GM21390 (cell line): ENCODE results near the gene LNX2.

Experiments
- ATAC-seq: cut with Tn5 transposase; IDR thresholded peaks from one replicate; pipeline ENCODE4 v1.9.1; 2021; ENCODE audit not compliant: unreplicated experiment

LNX2 gene

DNA sequence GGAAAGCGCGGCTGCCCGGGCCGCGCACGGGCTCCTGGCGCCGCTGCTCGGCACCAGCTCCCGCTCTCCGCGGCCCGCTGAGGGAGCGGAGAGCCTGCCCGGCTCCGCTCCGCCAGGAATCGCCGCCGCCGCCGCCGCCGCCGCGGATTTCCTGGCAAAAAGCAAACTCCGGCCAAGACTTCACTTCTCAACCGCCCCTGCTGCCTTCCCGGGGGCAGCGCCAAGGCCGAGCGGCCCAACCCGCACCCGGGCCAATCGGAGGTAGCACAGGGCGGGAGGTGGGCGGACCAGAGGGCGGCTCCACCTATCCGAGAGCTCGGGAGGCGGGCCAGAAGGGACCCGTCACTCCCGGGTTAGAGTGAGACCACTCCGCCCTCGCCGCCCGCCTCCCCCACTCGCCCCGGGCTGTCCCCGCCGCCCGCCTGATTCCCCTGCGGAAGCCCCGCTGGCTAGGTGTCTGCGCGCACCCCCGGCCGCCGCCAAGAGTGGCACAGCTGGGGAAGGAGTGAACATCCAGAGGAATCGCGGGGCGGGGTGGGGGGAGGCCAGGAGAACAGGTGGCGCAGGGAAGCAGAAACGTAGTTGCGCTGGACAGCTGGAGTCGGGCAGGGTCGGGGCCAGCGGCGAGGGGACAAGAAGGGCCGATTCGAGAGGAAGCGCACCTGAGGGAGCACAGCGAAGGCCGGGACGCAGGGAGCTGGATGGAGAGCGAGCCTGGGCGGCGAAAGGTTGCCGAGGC is at the start of gene LNX2:
Gene LNX2, minus strand, starts transcription at position 153 of the 739 bp plus-strand sequence. CDS start 38,826 bp downstream, outside the sequence.
- peak; percentile 83 for ATAC-seq

DNA sequence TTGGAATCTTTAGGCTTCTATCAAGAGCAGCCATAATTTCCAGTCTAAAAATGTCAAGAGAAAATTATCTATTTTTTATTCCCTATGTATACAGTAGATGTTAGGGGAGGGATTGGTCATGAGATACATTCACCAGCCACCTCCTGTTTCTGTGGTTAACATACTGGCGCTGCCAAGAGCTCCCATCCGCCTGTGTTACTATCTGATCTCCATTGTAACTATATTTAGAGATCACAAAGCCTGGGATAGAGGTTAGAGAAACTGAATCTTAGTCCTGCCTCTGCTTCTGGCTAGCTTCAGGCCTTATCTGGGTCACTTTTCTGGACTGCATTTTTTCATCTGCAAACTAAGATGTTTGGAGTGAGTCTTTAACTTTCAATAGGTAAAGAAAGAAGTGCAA is 47.6 kb upstream of the LNX2 start:
- ATAC-seq, result no peak

GRCh38 chr13:27666951-27667350 is 46.6 kb upstream of the LNX2 start:
- no peak for ATAC-seq

DNA sequence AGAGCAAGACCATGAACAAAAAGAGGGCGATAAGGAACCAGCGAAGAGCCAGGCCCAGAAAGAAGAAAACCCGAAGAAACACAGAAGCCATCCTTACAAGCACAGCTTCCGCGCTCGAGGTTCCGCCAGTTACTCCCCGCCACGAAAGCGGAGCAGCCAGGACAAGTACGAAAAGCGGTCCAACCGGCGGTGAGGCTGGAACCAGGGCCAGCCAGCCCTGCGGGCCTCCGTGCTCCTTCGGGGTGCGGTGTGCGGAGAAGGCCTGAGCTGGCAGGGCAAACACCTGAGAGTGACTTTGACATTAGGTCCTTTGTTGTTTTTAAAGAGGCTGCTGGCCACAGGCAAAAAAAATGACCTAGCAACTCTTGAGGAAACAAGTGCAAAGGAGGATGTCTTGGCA is 45.4 kb upstream of the LNX2 start:
- no peak for ATAC-seq

DNA sequence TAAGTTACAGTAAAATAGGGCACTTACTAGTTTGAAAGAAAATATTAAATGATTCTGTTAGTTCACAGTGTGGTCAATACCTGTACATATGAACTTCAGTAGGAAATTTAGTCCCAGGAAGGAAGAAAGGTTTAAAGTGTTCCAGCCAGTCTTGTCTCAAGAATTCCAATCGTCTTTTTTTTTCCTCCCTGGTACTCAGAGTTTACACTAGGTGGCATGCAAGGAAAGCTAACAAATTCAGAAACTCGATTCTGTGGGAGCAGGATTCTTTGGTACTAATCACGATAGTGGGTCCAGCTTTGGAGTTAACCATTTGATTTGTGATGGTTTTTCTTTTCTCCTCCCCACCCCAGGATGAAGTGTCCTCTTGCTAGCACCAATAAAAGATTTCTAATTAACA is 45.0 kb upstream of the LNX2 start:
- no peak for ATAC-seq

- ATAC-seq, result no peak
These were observed 43.6 kb upstream of the LNX2 start for GRCh38 chr13:27663947-27664346.

DNA sequence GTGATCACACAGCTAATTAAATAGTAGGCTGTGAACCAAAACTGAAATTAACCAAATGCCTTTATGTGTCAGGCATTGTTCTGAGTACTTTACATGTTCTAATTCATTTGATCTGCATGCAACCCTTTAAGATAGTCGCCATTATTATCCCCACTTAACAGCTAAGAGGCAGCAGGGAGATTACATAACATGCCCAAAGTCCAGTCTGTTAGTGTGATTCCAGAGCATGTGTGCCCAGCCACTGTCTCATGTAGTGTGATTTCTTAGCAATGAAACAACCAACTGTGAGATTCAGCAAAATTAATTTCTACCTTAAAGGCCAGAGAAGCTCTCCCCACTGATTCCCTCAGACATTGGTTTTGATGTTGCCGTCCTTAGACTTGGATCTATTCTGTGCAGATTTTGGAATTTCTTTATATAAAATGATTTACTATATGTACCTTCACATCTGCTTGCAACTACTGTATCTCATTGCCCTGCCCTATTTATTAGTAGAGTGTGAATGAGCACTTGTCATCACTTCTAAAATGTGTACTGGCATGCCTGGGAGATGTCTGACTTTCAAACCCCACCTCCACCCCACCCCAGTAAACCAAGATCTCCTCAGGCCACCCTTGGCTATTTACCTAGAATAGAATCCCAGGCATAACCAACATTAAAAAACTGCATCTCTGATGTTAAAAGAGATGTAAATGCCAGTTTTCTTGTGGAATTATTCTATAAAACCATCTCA is 42.6 kb upstream of the LNX2 start:
- no peak for ATAC-seq

DNA sequence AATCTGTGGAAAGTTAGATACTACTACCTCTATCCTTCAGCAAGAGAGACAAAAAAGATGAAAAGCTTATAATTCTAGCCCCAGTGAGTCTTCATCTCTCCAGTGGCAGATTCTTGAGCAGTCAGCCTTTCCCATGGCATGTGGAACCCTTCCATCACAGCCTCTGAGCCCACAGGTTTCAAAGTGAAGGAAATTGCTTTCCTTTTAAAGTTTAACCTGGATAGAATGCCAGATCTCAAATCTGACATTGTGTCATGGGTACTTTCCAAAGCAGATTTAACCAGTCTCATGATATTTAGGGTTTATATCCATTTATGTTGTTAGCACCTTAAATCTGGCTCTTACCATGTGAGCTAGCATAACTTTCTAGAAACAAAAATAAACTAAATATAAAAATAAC is 40.7 kb upstream of the LNX2 start:
- ATAC-seq, result no peak

GRCh38 chr13:27660511-27660910 is 40.2 kb upstream of the LNX2 start:
- no peak for ATAC-seq

- no peak for ATAC-seq
These were observed 39.0 kb upstream of the LNX2 start for GRCh38 chr13:27659145-27659865.

DNA sequence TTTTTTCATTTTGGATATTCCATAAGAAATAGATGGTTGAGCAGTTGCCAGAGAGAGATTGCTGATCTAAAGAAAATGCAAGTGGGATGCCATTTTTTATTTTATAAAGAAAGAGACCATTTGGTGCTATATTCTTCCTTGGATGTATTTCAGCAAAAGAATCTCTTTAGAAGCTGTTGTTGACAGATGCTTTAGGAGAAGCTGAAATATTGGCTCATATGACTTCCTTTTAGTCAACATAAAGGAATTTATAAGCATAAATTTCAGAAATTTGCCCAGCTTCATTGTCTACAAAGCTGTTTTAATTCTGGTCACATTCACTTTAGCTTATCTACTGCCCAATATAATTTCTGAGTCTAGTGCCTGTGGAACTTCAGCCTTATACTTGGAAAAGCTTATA is 38.2 kb upstream of the LNX2 start:
- ATAC-seq, result no peak

DNA sequence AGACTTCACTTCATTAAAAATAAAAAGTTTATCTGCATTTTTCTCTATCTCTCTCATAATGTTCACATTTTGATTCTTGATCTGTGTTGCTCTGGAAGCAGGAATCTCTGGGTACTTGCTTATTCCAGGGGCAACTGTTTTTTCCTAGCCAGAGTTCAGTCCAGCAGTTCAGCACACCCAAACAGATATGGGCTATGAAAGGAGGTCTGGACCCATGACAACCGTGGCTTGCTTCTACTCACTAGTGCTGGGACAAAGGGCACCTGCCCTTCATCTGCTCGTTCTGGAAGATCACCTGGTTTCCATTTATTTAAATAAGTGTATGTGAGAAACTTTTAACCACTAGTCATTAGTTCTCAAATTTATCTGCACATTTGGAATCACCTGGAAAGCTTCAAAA is 37.4 kb upstream of the LNX2 start:
- ATAC-seq, result no peak

DNA sequence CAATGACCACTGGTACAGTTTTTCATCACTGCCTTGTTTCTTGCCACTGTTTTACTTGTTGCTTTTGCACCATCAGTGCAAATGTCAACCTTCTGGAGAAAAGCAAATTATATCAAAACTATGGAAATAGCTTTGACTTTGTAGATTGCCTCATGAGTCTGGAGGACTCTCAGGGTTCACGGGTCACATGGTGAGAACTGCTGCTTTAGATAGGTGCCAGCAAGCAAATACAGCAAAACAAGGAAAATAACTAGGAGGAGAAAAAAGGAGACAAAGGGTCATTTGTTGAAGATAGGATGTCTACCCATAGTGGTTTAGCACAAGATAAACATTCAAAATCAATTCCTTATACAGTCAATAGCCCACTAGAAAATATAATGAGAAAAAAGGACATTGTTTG is 34.5 kb upstream of the LNX2 start:
- ATAC-seq, result no peak

GRCh38 chr13:27654059-27654458 is 33.7 kb upstream of the LNX2 start:
- no peak for ATAC-seq

- no peak for ATAC-seq
These were observed 30.0 kb upstream of the LNX2 start for GRCh38 chr13:27650312-27650711.

DNA sequence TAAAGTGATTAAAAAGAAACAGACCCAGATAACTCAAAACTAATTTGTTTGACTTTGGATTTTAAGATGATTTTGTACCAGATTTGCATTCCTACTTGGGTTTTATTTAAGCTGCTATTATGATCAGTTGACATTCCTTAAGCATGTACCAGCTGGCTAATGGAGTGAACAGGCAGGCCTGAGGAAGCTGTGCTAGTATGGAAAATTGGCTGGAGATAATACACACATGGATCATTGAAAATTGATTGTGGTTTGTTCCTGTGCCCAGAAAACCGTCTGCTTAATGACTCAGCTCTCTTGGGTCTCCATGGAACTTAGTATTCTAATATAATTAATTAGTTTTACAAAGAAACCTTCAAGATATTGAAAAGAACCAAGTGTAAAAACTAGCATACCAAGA is 24.0 kb upstream of the LNX2 start:
- no peak for ATAC-seq

DNA sequence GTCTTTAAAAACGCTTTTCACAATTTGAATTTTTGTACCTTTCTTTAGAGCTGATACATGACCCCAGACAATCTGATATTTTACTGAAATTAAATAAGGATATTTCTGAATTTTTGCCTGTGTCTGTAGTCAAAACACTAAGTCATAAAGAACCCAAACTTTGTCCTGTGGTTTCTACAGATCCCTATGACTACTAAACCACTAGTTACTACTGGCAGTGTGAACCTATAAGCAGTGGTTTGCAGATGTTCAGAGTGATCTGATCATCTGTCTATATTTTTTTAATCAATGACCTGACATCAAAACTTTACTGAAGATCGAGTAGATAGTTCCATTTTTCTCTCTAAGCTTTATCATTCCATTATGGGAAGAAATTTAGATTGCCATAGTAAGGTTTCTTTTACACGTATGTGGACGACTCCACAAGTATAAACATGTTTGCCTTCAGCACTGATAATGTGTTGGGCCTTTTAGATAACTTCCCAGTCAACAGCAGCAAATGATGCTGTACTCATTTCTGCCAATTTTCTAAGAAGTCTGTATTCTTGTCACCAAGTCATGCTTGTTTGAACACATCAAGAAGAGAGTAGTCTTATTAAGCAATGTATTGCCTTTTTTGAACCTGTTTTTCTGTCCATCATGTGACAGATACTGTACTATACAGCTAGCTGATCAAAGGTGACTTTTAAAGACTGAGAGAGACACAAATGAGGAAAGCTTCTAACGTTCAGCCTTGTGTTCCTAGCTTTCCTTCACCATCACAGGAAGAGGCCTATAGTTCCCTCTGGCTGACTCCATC is 23.2 kb upstream of the LNX2 start:
- ATAC-seq, result no peak

- ATAC-seq, result no peak
These were observed 21.6 kb upstream of the LNX2 start for GRCh38 chr13:27641711-27642502.

GRCh38 chr13:27639186-27639585 is 18.9 kb upstream of the LNX2 start:
- ATAC-seq, result no peak

- ATAC-seq, result no peak
These were observed 18.2 kb upstream of the LNX2 start for GRCh38 chr13:27638521-27638920.
